ENCODE results near the gene TRIM28.
"Not testable (repeated sequence)": the region's sequence is repeated elsewhere in the genome, so short reads cannot be mapped to it uniquely, and the experiment has no call there.

The TRIM28 gene

GRCh38 chr19:58572026-58572817 is 28.4 kb downstream of the TRIM28 start:
- peak overlapping the region; percentile 59 for H3K4me3 ChIP-seq (ENCODE audit: low read depth, low read length)
- TF ChIP-seq CTCF (IDR thresholded peaks at IDR 0.05; ENCODE audit: low read depth, low read length, missing control alignments): no peak

GRCh38 chr19:58572818-58573657 is 29.2 kb downstream of the TRIM28 start, which contains the start of gene MZF1:
MZF1 (minus strand) TSS chr19:58573335; CDS start chr19:58571389, 1,946 bp downstream.
- DNase-seq (ENCODE audit: low read depth): peak; percentile 100
- TF ChIP-seq CTCF (IDR thresholded peaks at IDR 0.05; ENCODE audit: low read depth, low read length, missing control alignments): peak; percentile 3
- peak within 1 kb of the TSS; percentile 59 for H3K4me3 ChIP-seq (ENCODE audit: low read depth, low read length)

More at GRCh38 chr19:58572026-58572817, 28.4 kb downstream of the TRIM28 start:
- DNase-seq (ENCODE audit: low read depth): no peak

GRCh38 chr19:58573658-58574164 is 29.8 kb downstream of the TRIM28 start:
- peak overlapping the region; percentile 59 for H3K4me3 ChIP-seq (ENCODE audit: low read depth, low read length)
- no peak for DNase-seq (ENCODE audit: low read depth)
- TF ChIP-seq CTCF (IDR thresholded peaks at IDR 0.05; ENCODE audit: low read depth, low read length, missing control alignments): no peak

GRCh38 chr19:58575183-58576041 is 31.5 kb downstream of the TRIM28 start:
- TF ChIP-seq CTCF (IDR thresholded peaks at IDR 0.05; ENCODE audit: low read depth, low read length, missing control alignments): no peak
- peak; percentile 68 for DNase-seq (ENCODE audit: low read depth)
- H3K4me3 ChIP-seq (ENCODE audit: low read depth, low read length): peak overlapping the region; percentile 78

DNA sequence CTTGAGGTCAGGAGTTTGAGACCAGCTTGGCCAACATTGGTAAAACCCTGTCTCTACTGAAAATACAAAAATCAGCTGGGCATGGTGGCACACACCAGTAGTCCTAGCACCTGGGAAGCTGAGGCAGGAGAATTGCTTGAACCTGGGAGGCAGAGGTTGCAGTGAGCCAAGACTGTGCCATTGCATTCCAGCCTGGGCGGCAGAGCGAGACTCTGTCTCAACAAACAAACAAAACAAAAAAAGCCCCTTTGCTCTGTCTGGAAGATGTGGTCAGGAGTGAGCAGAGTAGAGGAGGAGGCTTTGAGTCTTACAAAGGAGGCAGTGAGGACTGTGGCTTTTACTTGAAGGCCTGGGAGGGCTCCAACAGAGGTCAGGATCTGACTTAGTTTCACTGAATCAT is 33.7 kb downstream of the TRIM28 start:
- H3K4me3 ChIP-seq (ENCODE audit: low read depth, low read length); DNase-seq (ENCODE audit: low read depth): not testable (repeated sequence)

GRCh38 chr19:58578012-58578925 is 34.4 kb downstream of the TRIM28 start:
- TF ChIP-seq CTCF (IDR thresholded peaks at IDR 0.05; ENCODE audit: low read depth, low read length, missing control alignments): no peak
- no peak for DNase-seq (ENCODE audit: low read depth)
- H3K4me3 ChIP-seq (ENCODE audit: low read depth, low read length): no peak overlapping the region
